Omental fat pad (tissue), 4 donors: ENCODE measurements around the gene TECPR1. TPM values are rescaled to one million over a fixed set of nuclear protein-coding genes. Genes with fewer than 3 reads are reported as not detected.

ENCODE experiments used
- ATAC-seq: fragments of 150-250 bp; one replicate; pipeline ENCODE4 v1.9.1; 2016; ENCODE audit warnings: mild to moderate bottlenecking, moderate library complexity; ENCODE audit not compliant: low FRiP score
- DNase-seq: peaks from one replicate; pipeline ENCODE4 v3.0.0-alpha.2; 2019; ENCODE audit warnings: low spot score
- CTCF ChIP-seq, 3 donors: fragments of 450-650 bp; IDR thresholded peaks; one replicate each; pipeline ENCODE4 v1.5.1; 2016 to 2017; ENCODE audit warnings: antibody characterized with exemption in 3 of 3, mild to moderate bottlenecking in 3 of 3, moderate library complexity in 2 of 3
- total RNA-seq, 4 donors: library from RNA; depleted of rRNA; stranded (reverse); fragments of >200 nt; gene quantifications; one replicate each; pipeline ENCODE4 v1.1.0, GENCODE V29; 2016

The TECPR1 gene
- total RNA-seq, 4 donors from 2014 or later, result 12.0 to 36.3 (median 17.1) TPM

GRCh38 chr7:98278936-98279335 is 26.9 kb upstream of the TECPR1 start:
- no peak for ATAC-seq
- TF ChIP-seq CTCF (IDR thresholded peaks at IDR 0.05), result no peak
- DNase-seq, result no peak

GRCh38 chr7:98278408-98278807 is 26.4 kb upstream of the TECPR1 start:
- ATAC-seq (no peak), DNase-seq (no peak)
- no peak for TF ChIP-seq CTCF (IDR thresholded peaks at IDR 0.05)

- ATAC-seq (no peak), DNase-seq (no peak)
- TF ChIP-seq CTCF (IDR thresholded peaks at IDR 0.05), result no peak
Observed at GRCh38 chr7:98276241-98276761, 24.3 kb upstream of the TECPR1 start.

- TF ChIP-seq CTCF (IDR thresholded peaks at IDR 0.05), result no peak
- no peak for ATAC-seq
- DNase-seq, result no peak
Observed at GRCh38 chr7:98267303-98267702, 15.3 kb upstream of the TECPR1 start.

- DNase-seq (no peak), ATAC-seq (no peak)
- TF ChIP-seq CTCF (IDR thresholded peaks at IDR 0.05), result no peak
Observed at GRCh38 chr7:98266840-98267239, 14.8 kb upstream of the TECPR1 start.

GRCh38 chr7:98265841-98266271 is 13.8 kb upstream of the TECPR1 start:
- DNase-seq, result no peak
- ATAC-seq, result no peak
- TF ChIP-seq CTCF (IDR thresholded peaks at IDR 0.05), result no peak

GRCh38 chr7:98257701-98258100 is 5.7 kb upstream of the TECPR1 start:
- ATAC-seq (no peak), DNase-seq (no peak)
- no peak for TF ChIP-seq CTCF (IDR thresholded peaks at IDR 0.05)
